Measurements from ENCODE around the gene MTR. TPM values are rescaled to one million over a fixed set of nuclear protein-coding genes. Genes with fewer than 3 reads are reported as not detected.

Gene MTR
- polyA plus RNA-seq, 2 of the 4 experiments (the other 2 are of a cell fraction) = 6.2 to 12.7 TPM

DNA sequence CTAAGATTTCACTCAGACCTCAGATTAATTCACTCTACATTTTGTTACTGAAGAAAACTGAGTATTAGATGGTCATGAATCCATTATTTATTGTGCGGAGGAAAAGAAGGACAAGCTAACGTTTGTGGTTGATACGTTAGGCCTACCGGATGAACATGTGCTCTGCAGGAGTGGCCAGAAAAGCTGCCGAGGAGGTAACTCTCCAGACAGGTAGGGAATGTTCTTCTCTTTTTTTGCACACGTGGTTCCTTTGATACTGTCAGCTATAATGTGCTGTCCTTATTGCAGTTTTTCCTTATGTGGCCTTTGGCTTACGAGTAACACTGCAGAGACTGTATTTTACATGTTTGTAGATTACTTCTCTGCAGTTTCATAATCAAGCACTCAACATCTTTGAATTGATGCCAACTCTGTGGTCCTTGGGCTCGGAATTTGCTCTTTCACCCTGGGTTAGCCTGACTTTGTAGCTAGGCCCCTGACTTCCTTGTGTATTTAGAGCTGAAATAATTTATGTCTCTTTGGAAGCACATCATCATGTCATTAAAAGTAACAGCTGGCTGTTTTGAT is 13.6 kb downstream of the MTR start:
- POLR2A ChIA-PET = interaction anchor here (1.6 kb wide), 1 partner anchor 14 kb away, joined by 5 read pairs; the partner anchor contains the start of gene MTR
- TF ChIP-seq TP53 (CRISPR knock-in tag; IDR thresholded peaks at IDR 0.05) (no peak), ZFP36 (IDR thresholded peaks at IDR 0.05; ENCODE audit: borderline replicate concordance, partially characterized antibody) (no peak), EHMT2 (IDR thresholded peaks at IDR 0.05; ENCODE audit: low read depth) (no peak)
- TF ChIP-seq, protein P1, sequence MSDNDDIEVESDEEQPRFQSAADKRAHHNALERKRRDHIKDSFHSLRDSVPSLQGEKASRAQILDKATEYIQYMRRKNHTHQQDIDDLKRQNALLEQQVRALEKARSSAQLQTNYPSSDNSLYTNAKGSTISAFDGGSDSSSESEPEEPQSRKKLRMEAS (IDR thresholded peaks at IDR 0.05) = no peak
- TF ChIP-seq, protein P2, sequence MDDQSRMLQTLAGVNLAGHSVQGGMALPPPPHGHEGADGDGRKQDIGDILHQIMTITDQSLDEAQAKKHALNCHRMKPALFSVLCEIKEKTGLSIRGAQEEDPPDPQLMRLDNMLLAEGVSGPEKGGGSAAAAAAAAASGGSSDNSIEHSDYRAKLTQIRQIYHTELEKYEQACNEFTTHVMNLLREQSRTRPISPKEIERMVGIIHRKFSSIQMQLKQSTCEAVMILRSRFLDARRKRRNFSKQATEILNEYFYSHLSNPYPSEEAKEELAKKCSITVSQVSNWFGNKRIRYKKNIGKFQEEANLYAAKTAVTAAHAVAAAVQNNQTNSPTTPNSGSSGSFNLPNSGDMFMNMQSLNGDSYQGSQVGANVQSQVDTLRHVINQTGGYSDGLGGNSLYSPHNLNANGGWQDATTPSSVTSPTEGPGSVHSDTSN (IDR thresholded peaks at IDR 0.05) = no peak
- Histone ChIP-seq H3K27ac (no peak overlapping the region), H3K4me1 (no peaks in the 10 kb centered on the region), H3K9me3 (no peaks in the 10 kb centered on the region), H3K4me3 (no peak overlapping the region), H3K4me2 (no peak overlapping the region)
- 89% methylated on average over 8 of the region's 8 CpGs for WGBS (ENCODE audit: missing lambda C conversion rate)
- CTCF ChIA-PET = interaction anchor here (1.5 kb wide), 1 partner anchor 14 kb away, joined by 3 read pairs; the partner anchor contains the start of gene MTR
- FAIRE-seq (no peak), ATAC-seq (no peak), DNase-seq (ENCODE audit: low read depth in 1 of 2, low spot score in 1 of 2) (no peak)

DNA sequence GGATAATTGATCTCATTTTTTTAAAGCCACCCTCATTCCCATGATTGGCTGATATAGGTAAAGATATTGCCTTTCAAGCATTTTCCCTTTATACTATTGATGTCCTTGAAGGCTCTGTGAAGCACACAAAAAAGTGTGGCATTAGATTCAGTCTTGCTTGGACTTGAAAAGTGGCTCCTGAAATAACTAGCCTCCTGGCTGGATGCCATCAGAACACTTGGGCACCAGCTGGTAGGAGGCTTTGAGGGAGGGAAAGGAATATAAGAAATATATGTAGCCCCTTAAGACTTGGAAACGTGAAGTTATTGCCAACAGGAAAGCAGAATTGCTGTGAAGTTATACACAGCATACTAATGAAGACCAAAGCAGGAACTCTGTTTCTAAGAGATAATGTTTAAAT is 14.1 kb downstream of the MTR start:
- no peaks in the 10 kb centered on the region for H3K9me3 ChIP-seq
- WGBS (ENCODE audit: missing lambda C conversion rate) = 91% methylated on average over 1 of the region's 1 CpG
- H3K4me3 ChIP-seq = no peak overlapping the region
- H3K4me2 ChIP-seq = no peak overlapping the region
- FAIRE-seq = no peak
- DNase-seq (ENCODE audit: low read depth in 1 of 2, low spot score in 1 of 2) = no peak
- ChIA-PET POLR2A (interaction anchor here (1.6 kb wide), 1 partner anchor 14 kb away, joined by 5 read pairs; the partner anchor contains the start of gene MTR), CTCF (interaction anchor here (1.5 kb wide), 1 partner anchor 14 kb away, joined by 3 read pairs; the partner anchor contains the start of gene MTR)
- H3K27ac ChIP-seq = no peak overlapping the region
- H3K4me1 ChIP-seq = no peaks in the 10 kb centered on the region
- TF ChIP-seq NR3C1 (IDR thresholded peaks at IDR 0.05) (no peak), EP300 (IDR thresholded peaks at IDR 0.05) (no peak), GATA3 (IDR thresholded peaks at IDR 0.05; ENCODE audit: borderline replicate concordance) (no peak), BHLHE40 (IDR thresholded peaks at IDR 0.05; ENCODE audit: low read depth, low read length) (no peak), POLR2AphosphoS2 (conservative IDR thresholded peaks at IDR 0.05; ENCODE audit: low read length) (no peak), FOSB (CRISPR knock-in tag; IDR thresholded peaks at IDR 0.05) (no peak), ZSCAN20 (CRISPR knock-in tag; IDR thresholded peaks at IDR 0.05) (no peak), MAZ (IDR thresholded peaks at IDR 0.05; ENCODE audit: borderline replicate concordance, low read depth, low read length) (no peak), HOXB5 (CRISPR knock-in tag; IDR thresholded peaks at IDR 0.05) (no peak), TP53 (CRISPR knock-in tag; IDR thresholded peaks at IDR 0.05) (no peak), NPAS2 (CRISPR knock-in tag; IDR thresholded peaks at IDR 0.05; ENCODE audit: borderline replicate concordance) (no peak)
- TF ChIP-seq, protein P3, sequence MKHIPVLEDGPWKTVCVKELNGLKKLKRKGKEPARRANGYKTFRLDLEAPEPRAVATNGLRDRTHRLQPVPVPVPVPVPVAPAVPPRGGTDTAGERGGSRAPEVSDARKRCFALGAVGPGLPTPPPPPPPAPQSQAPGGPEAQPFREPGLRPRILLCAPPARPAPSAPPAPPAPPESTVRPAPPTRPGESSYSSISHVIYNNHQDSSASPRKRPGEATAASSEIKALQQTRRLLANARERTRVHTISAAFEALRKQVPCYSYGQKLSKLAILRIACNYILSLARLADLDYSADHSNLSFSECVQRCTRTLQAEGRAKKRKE (CRISPR knock-in tag; IDR thresholded peaks at IDR 0.05; ENCODE audit: low read depth) = no peak
- TF ChIP-seq, protein P1 (IDR thresholded peaks at IDR 0.05) = no peak
- TF ChIP-seq, protein P4, sequence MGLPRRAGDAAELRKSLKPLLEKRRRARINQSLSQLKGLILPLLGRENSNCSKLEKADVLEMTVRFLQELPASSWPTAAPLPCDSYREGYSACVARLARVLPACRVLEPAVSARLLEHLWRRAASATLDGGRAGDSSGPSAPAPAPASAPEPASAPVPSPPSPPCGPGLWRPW (IDR thresholded peaks at IDR 0.05) = no peak
- no peak for ATAC-seq

DNA sequence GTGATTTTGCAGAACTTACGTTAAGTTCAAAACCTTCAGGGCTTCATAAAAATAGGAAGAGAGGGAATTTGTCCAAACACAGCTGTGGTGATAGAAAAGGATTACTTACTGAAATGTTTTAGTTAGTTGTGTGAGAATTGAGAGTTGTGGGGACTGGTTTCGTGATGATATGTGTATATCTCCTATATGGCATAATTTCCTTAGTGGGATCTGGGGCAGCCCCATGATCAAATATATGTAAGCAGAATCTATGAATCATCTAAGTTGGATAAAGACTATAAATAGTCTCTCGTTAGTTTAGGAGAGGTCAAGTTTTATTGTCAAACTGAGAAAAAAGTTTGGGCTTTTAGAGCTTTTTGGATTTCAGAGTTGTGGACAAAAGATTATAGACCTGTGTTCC is 14.9 kb downstream of the MTR start:
- no peak overlapping the region for H3K4me2 ChIP-seq
- WGBS (ENCODE audit: missing lambda C conversion rate) = 95% methylated on average over 3 of the region's 3 CpGs
- no peak for DNase-seq (ENCODE audit: low read depth in 1 of 2, low spot score in 1 of 2)
- no peak for FAIRE-seq
- no peak overlapping the region for H3K4me3 ChIP-seq
- no peak for TF ChIP-seq CHD4 (IDR thresholded peaks at IDR 0.05; ENCODE audit: borderline replicate concordance)
- TF ChIP-seq ESRRA (IDR thresholded peaks at IDR 0.05; ENCODE audit: borderline replicate concordance, low read length) = no peak
- no peak for TF ChIP-seq EHF (CRISPR knock-in tag; IDR thresholded peaks at IDR 0.05)
- TF ChIP-seq, protein P5, sequence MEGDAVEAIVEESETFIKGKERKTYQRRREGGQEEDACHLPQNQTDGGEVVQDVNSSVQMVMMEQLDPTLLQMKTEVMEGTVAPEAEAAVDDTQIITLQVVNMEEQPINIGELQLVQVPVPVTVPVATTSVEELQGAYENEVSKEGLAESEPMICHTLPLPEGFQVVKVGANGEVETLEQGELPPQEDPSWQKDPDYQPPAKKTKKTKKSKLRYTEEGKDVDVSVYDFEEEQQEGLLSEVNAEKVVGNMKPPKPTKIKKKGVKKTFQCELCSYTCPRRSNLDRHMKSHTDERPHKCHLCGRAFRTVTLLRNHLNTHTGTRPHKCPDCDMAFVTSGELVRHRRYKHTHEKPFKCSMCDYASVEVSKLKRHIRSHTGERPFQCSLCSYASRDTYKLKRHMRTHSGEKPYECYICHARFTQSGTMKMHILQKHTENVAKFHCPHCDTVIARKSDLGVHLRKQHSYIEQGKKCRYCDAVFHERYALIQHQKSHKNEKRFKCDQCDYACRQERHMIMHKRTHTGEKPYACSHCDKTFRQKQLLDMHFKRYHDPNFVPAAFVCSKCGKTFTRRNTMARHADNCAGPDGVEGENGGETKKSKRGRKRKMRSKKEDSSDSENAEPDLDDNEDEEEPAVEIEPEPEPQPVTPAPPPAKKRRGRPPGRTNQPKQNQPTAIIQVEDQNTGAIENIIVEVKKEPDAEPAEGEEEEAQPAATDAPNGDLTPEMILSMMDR (IDR thresholded peaks at IDR 0.05) = no peak
- no peak for TF ChIP-seq NFE2L2 (conservative IDR thresholded peaks at IDR 0.05; ENCODE audit: low read length)
- no peak for ATAC-seq
- ChIA-PET CTCF (no interaction called here), POLR2A (no interaction called here)
- no peak overlapping the region for H3K27ac ChIP-seq
- no peaks in the 10 kb centered on the region for H3K4me1 ChIP-seq
- H3K9me3 ChIP-seq = no peaks in the 10 kb centered on the region
